HG03521 (cell line): ENCODE measurements around the gene ZNF593.

ENCODE experiments used
- ATAC-seq: cut with Tn5 transposase; IDR thresholded peaks from one replicate; pipeline ENCODE4 v1.9.1; 2021; ENCODE audit warnings: mild to moderate bottlenecking, moderate library complexity; ENCODE audit not compliant: unreplicated experiment

ZNF593 gene

GRCh38 chr1:26169669-26170471, at the start of gene ZNF593:
TSS of gene ZNF593 (plus strand) at chr1:26169908. CDS start at chr1:26169984, 76 bp downstream.
- peak; percentile 87 for ATAC-seq

- ATAC-seq, result no peak
Observed at GRCh38 chr1:26121854-26122773, 47.6 kb upstream of the ZNF593 start.

GRCh38 chr1:26122988-26123973, 46.4 kb upstream of the ZNF593 start:
- no peak for ATAC-seq

- no peak for ATAC-seq
Observed at GRCh38 chr1:26124418-26125331, 45.0 kb upstream of the ZNF593 start.

GRCh38 chr1:26125382-26125781, 44.3 kb upstream of the ZNF593 start:
- no peak for ATAC-seq

- ATAC-seq, result no peak
Observed at GRCh38 chr1:26125946-26126320, 43.8 kb upstream of the ZNF593 start.

- peak; percentile 86 for ATAC-seq
Observed at GRCh38 chr1:26126321-26127084, 43.2 kb upstream of the ZNF593 start.

GRCh38 chr1:26127235-26128163, 42.2 kb upstream of the ZNF593 start:
- no peak for ATAC-seq

GRCh38 chr1:26129778-26130177, 39.9 kb upstream of the ZNF593 start:
- no peak for ATAC-seq

GRCh38 chr1:26130695-26131094, 39.0 kb upstream of the ZNF593 start:
- no peak for ATAC-seq

GRCh38 chr1:26132128-26132833, 37.4 kb upstream of the ZNF593 start:
- no peak for ATAC-seq

- ATAC-seq, result no peak
Observed at GRCh38 chr1:26132834-26133167, 36.9 kb upstream of the ZNF593 start.

- ATAC-seq, result no peak
Observed at GRCh38 chr1:26134466-26134865, 35.2 kb upstream of the ZNF593 start.

- ATAC-seq, result no peak
Observed at GRCh38 chr1:26138974-26139558, 30.6 kb upstream of the ZNF593 start.

GRCh38 chr1:26142159-26142558, 27.5 kb upstream of the ZNF593 start:
- ATAC-seq, result no peak

GRCh38 chr1:26145041-26145959, 24.4 kb upstream of the ZNF593 start:
- no peak for ATAC-seq
